Astrocyte of the hippocampus (primary cell): Measurements from ENCODE around the gene FAM83B.
"Not testable (repeated sequence)": the region's sequence is repeated elsewhere in the genome, so short reads cannot be mapped to it uniquely, and the experiment has no call there.

Experiments
- DNase-seq: peaks from one replicate; pipeline ENCODE4 v3.0.0; 2011; ENCODE audit warnings: low read depth, low spot score

The FAM83B gene

GRCh38 chr6:54898767-54899166 lies 52.2 kb downstream of the FAM83B start:
- DNase-seq, result no peak

- no peak for DNase-seq
Observed at GRCh38 chr6:54899442-54899841, 52.9 kb downstream of the FAM83B start.

- DNase-seq, result no peak
Observed at GRCh38 chr6:54899986-54900385, 53.4 kb downstream of the FAM83B start.

GRCh38 chr6:54900666-54901065 lies 54.1 kb downstream of the FAM83B start:
- no peak for DNase-seq

GRCh38 chr6:54903884-54904283 lies 57.3 kb downstream of the FAM83B start:
- no peak for DNase-seq

- DNase-seq, result no peak
Observed at GRCh38 chr6:54907355-54907754, 60.8 kb downstream of the FAM83B start.

GRCh38 chr6:54909184-54909583 lies 62.6 kb downstream of the FAM83B start:
- DNase-seq, result no peak

- DNase-seq, result peak; percentile 11
Observed at GRCh38 chr6:54910431-54910884, 63.9 kb downstream of the FAM83B start.

- DNase-seq, result no peak
Observed at GRCh38 chr6:54910921-54911320, 64.3 kb downstream of the FAM83B start.

- DNase-seq, result no peak
Observed at GRCh38 chr6:54913211-54913610, 66.6 kb downstream of the FAM83B start.

GRCh38 chr6:54916858-54917257 lies 70.3 kb downstream of the FAM83B start:
- no peak for DNase-seq

- no peak for DNase-seq
Observed at GRCh38 chr6:54920628-54921027, 74.1 kb downstream of the FAM83B start.

GRCh38 chr6:54921891-54922290 lies 75.3 kb downstream of the FAM83B start:
- no peak for DNase-seq

GRCh38 chr6:54929245-54929909 lies 82.8 kb downstream of the FAM83B start:
- no peak for DNase-seq

- no peak for DNase-seq
Observed at GRCh38 chr6:54932622-54933021, 86.1 kb downstream of the FAM83B start.

- peak; percentile 7 for DNase-seq
Observed at GRCh38 chr6:54935739-54936138, 89.2 kb downstream of the FAM83B start.

- DNase-seq, result no peak
Observed at GRCh38 chr6:54937371-54937770, 90.8 kb downstream of the FAM83B start.

- no peak for DNase-seq
Observed at GRCh38 chr6:54957698-54958097, 111.1 kb downstream of the FAM83B start.

- DNase-seq, result no peak
Observed at GRCh38 chr6:54958446-54958845, 111.9 kb downstream of the FAM83B start.

- DNase-seq, result no peak
Observed at GRCh38 chr6:54959820-54960219, 113.2 kb downstream of the FAM83B start.

- DNase-seq, result not testable (repeated sequence)
Observed at GRCh38 chr6:54961372-54961771, 114.8 kb downstream of the FAM83B start.

- DNase-seq, result no peak
Observed at GRCh38 chr6:54970337-54970736, 123.8 kb downstream of the FAM83B start.

GRCh38 chr6:54971825-54972224 lies 125.3 kb downstream of the FAM83B start:
- no peak for DNase-seq

- DNase-seq, result not testable (repeated sequence)
Observed at GRCh38 chr6:54979161-54979560, 132.6 kb downstream of the FAM83B start.
